HG02852 (cell line): Measurements from ENCODE around the gene NECAB3.
A peak's percentile ranks its signal among the peaks of the same experiment; 100 is the strongest.
"Not testable (repeated sequence)": the region's sequence is repeated elsewhere in the genome, so short reads cannot be mapped to it uniquely, and the experiment has no call there.

ENCODE experiments used
- ATAC-seq: cut with Tn5 transposase; IDR thresholded peaks from one replicate; pipeline ENCODE4 v1.9.1; 2021; ENCODE audit warnings: mild to moderate bottlenecking, moderate library complexity; ENCODE audit not compliant: unreplicated experiment

NECAB3 gene, protein sequence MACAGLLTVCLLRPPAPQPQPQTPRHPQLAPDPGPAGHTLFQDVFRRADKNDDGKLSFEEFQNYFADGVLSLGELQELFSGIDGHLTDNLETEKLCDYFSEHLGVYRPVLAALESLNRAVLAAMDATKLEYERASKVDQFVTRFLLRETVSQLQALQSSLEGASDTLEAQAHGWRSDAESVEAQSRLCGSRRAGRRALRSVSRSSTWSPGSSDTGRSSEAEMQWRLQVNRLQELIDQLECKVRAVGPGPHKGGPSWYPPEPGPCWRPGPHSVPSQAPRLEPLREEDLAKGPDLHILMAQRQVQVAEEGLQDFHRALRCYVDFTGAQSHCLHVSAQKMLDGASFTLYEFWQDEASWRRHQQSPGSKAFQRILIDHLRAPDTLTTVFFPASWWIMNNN

GRCh38 chr20:33674294-33675135 is at the start of gene NECAB3:
Gene NECAB3, minus strand, starts transcription at chr20:33674428. Its CDS starts 76 bp downstream, at chr20:33674352.
- ATAC-seq = peak; percentile 73

DNA sequence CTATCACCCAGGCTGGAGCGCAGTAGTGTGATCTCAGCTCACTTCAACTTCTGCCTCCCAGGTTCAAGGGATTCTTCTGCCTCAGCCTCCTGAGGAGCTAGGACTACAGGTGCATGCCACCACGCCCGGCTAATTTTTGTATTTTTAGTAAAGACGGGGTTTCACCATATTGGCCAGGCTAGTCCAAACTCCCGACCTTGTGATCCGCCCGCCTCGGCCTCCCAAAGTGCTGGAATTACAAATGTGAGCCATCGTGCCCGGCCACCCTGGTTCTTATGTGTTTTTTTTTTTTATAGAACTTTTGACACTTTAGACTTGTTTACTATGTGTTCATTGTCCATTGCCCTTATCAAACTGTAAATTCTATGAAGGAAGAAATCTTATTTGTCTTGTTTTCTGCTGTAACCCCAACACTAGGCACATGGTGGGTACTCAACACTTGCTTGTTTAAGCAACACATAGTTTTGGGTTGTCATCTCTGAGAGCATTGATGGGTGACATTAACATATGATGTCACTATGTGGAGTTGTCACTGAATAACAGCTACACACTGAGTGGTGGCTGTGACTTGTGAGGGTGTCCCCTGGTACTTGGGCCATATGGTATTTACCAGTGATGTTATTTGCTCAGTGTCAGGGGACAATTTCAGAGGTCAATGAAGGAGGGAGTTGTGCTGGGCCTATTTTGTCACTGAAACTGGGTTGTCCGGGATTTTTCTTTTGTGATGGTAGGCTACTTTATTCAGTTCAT is 47.3 kb upstream of the NECAB3 start:
- ATAC-seq = no peak

DNA sequence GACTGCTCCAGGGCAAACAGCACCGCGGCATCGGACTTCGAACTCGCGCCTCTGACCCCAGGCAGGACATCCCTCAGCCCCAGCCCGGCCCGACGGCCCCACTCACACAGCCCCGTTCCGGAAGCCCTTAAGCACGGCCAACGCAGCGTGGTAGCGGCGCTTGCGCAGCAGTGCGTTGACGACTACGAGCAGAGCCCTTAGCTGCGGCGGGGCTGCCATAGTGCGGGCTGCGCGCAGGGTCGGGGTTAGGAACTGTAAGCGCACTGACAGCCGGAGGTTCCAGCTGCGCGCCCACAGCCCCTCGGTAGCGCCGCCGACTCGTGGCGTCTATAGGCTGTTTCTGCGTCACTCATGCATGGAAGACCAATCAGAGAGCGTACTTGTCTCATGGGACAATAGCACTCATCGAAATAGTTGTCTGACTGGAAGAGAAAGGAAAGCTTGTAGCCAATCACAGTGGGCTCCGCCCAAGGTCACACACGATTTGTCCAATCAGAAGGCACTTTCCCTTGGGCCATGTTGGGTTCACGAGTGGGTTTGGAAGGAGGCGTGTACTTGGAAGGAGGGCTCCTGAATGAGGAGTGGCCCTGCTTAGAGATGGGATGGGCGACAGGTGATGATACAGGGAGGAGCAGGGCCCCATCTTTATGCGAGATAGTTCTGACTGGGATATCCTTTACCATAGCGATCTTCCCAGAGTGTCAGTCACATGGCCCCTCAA is 45.9 kb upstream of the NECAB3 start, which contains the start of gene PXMP4:
TSS of gene PXMP4 (minus strand) at position 322 of the 721 bp plus-strand sequence. CDS start at position 219, 103 bp downstream.
- ATAC-seq = peak; percentile 97

DNA sequence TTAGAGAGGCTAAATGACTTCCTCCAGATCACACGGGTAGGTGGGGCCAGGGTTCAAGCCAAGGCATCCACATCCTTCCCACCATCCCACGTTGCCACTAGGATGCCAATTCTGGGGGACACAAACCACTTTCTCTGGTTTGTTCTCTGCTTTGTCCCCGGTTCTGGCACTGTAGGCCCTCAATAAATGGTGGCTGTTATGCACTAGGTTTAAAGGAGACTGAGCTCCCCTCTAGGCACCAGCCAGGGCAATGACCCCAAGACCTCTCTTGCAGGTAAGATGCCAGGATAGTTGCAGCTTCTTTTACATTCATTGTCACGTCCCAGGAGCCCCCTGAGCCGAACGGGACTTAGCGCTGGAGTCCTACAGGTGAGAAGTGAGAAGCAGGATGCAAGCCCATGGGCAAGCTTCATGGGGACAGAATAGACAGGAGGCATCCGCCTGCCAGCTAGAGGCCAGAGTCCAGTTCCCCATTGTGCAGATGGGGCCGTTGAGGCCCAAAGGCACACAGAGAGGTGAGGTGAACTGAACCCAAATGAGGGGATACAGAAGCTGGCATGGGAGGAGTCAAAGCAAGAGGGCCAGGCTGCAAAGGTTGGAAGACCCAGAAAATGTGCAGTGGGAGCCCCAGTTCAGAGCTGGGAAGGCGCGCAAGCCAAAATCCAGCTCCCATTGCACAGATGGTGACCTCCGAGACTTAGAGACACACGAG is 45.2 kb upstream of the NECAB3 start:
- no peak for ATAC-seq

GRCh38 chr20:33716498-33716897 is 42.3 kb upstream of the NECAB3 start:
- ATAC-seq = no peak

- ATAC-seq = no peak
Measured at GRCh38 chr20:33713865-33714367, 39.7 kb upstream of the NECAB3 start.

GRCh38 chr20:33711446-33711738 is 37.2 kb upstream of the NECAB3 start:
- ATAC-seq = no peak

- ATAC-seq = no peak
Measured at GRCh38 chr20:33710681-33711445, 36.6 kb upstream of the NECAB3 start.

GRCh38 chr20:33709905-33710541 is 35.8 kb upstream of the NECAB3 start:
- no peak for ATAC-seq

DNA sequence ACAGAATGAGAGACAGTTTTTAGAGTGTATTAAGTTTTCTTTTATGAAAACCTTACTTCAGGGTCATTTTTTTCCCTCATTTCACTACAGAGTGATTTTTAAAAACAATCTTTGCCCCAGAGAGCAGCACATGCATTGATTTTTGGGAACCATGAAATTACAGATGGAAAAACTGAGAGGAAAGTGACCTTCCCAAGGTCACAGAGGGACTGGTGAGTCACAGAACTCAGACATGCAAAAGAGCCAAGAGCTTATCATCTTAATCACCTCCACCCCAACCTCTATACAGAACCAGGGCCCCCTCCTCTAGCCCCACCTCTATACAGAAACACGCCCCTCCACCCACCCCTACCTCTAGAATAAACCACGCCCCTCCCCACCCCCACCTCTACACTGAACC is 35.2 kb upstream of the NECAB3 start:
- ATAC-seq = no peak

DNA sequence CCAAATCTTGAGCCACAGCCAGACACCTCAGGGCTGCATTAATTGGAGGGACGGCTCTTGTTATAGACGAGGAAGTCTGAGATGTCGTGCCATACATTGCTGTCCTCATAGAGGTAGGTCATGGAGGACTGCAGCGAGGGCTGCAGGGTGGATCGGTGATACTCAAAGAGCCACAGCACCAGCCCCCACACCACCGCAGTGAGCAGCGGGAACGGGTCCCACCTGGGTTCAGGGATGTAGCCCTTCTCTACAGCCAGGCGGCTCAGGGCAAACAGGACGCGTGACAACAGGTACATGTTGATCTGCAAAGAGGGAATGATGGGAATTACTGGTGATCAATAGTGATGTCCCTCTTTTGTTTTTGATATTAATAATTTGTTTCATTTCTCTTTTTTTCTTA is 33.4 kb upstream of the NECAB3 start:
- no peak for ATAC-seq

DNA sequence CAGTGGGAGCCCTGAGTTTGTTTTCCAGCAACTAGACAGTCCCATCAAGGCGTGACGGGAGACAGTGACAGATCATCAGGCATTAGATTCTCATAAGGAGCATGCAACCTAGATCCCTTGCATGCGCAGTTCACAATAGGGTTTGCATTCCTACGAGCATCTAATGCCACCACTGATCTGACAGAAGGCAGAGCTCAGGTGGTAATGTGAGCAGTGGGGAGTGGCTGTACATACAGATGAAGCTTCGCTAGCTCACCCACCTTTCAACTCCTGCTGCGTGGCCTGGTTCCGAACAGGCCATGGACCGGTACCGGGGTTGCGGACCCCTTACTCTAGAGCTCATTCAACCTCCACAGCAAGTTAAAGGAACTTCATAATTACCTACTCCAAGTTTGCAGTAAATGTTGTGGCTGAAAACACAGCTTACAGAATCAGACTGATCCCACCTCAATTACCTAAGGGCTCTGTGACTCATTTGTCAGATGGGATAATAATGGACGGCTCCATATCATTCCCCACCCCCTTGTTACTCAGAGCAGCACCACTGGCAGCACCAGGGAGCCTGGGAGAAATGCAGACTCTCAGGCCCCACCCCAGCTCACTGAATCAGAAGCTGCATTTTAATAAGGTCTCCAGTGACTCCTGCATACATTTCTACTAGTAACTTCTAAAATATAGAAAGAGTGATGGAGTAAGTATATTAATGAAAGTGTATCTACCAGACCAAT is 30.1 kb upstream of the NECAB3 start:
- no peak for ATAC-seq

- no peak for ATAC-seq
Measured at GRCh38 chr20:33703498-33704137, 29.4 kb upstream of the NECAB3 start.

- no peak for ATAC-seq
Measured at GRCh38 chr20:33702861-33703260, 28.6 kb upstream of the NECAB3 start.

DNA sequence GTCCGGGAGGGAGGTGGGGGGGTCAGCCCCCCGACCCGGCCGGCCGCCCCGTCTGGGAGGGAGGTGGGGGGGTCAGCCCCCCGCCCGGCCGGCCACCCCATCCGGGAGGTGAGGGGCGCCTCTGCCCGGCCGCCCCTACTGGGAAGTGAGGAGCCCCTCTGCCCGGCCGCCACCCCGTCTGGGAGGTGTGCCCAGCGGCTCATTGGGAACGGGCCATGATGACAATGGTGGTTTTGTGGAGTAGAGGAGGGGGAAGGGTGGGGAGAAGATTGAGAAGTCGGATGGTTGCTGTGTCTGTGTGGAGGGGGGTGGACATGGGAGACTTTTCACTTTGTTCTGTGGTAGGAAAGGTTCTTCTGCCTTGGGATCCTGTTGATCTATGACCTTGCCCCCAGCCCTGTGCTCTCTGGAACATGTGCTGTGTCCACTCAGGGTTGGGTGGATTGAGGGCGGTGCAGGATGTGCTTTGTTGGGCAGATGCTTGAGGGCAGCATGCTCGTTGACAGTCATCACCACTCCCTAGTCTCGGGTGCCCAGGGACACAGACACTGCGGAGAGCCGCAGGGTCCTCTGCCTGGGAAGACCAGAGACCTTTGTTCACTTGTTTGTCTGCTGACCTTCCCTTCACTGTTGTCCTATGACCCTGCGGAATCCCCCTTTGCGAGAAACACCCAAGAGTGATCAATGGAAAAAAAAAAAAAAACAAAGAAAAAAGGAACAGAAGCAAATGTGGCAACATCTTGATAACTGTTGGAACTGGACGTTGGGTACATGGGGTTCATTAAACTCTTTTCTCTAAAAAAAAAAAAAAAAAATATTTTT is 27.6 kb upstream of the NECAB3 start:
- ATAC-seq = no peak

- not testable (repeated sequence) for ATAC-seq
Measured at GRCh38 chr20:33700696-33701441, 26.6 kb upstream of the NECAB3 start.
